Brain pericyte (primary cell): Measurements from ENCODE around the gene SMAD7.
A peak's percentile ranks its signal among the peaks of the same experiment; 100 is the strongest.

ENCODE experiments used
- DNase-seq: peaks from one replicate; pipeline ENCODE4 v3.0.0-alpha.2; 2012; ENCODE audit warnings: low read depth, low spot score

SMAD7 gene

GRCh38 chr18:48950536-48951447, at the start of gene SMAD7:
Gene SMAD7 (minus strand): TSS chr18:48950965. CDS start chr18:48950424, 541 bp downstream.
- no peak for DNase-seq

DNA sequence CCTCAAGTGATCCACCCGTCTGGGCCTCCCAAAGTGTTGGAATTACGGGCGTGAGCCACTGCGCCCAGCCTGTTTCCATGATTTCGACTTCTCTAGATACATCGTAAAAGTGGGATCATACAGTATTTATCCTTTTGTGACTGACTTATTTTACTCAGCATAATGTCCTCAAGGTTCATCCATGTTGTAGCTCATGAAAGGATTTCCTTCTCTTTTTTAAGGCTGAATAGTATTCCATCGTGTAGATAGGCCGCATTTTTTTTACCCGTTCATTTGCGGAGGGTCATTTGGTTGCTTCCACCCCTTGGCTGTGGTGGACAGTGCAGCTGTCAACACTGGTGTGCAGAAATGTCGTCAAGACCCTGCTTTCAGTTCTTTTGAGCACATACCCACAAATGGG, 48.8 kb upstream of the SMAD7 start:
- no peak for DNase-seq

- peak; percentile 78 for DNase-seq
These were observed 47.4 kb upstream of the SMAD7 start for GRCh38 chr18:48997985-48998831.

GRCh38 chr18:48997681-48997984, 46.9 kb upstream of the SMAD7 start:
- no peak for DNase-seq

- no peak for DNase-seq
These were observed 46.2 kb upstream of the SMAD7 start for GRCh38 chr18:48996901-48997463.

GRCh38 chr18:48996041-48996440, 45.3 kb upstream of the SMAD7 start:
- DNase-seq = no peak

DNA sequence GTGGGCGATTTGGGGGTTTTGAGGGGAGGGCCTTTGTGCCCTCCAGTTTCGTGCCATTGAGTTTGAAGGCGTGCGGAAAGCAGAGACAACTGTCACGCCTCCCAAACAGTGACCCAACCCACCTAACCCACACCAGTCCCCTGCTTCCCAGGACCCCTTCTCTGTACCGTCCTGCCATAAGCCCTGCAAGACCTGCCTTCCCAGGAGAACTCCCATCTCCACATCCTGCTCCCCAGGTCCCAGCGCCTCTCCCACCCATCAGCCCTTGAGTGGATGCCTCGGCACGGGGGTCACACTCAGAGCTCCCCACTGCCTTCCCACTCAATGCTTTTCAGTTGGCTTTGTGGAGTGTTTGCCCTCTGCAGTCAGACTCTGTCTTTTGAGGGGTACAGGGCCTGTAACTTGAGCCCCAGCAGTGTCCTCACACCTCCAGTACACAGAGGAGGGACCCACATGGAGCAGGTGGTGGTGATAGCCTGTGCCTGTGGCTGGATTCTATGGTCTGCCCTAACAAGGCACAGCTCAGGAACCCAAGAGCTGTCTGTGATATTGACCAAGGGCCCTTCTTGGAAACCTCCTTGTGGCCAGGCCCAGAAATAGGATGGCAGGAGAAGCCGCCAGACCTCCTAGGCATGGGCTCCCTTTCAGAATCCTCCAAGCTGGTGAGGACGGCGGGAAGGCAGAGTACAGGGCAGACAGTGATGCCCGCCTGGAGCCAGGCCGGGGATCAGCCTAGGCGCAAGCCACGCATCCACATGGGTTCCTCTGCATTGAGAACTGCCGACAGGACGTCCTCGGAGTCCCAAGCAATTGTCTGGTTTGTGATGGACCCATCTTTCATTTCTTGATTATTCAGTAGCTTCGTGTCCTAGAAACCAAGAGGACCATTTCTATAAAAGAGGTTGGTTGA, 44.4 kb upstream of the SMAD7 start:
- DNase-seq = no peak

DNA sequence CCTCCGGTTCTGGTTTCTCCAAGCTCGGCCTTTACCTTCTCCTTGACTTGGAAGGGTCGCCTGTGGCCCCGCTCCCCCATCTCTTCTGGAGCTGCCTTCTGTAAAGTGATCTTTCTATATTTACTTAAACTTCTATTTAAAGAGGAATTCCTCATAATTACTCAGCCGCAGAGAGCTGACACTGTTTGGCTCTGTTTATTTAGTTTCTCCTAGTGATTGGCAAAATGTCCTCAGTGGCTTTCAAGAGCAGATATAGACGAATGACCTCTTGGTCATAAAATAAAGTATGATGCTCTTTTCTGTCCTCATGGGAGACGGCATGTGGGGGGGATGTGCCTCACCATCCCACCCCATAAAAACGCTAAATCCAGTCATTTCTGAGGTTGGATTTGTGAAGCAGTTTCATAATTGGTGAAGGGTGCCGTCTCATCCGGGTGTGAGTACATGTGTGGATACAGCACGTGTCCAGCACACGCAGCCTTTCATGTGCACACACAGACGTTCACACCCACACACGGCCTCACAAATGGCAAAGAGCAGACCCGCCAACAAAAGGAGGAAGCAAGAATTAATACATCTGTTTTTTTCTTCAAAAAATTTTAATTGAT, 43.4 kb upstream of the SMAD7 start:
- no peak for DNase-seq

DNA sequence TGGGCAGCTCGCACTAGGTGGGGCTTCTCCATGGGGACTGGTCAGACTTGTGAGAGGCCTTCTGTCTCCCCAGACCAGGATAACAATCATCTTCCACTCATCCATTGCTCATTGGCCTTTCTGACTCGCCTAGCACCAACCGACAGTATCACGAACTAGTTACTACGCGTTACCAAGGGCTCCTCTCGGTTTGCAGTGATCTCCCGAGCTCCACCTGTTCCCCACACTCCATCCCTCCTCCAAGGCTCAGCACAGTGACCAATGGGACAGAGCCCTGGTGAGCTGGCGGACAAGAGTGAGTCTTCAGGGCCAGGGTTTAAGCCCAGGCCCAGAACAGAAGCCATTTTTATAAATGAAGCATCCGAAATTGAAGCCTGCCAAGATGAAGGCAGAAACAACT, 42.8 kb upstream of the SMAD7 start:
- no peak for DNase-seq

DNA sequence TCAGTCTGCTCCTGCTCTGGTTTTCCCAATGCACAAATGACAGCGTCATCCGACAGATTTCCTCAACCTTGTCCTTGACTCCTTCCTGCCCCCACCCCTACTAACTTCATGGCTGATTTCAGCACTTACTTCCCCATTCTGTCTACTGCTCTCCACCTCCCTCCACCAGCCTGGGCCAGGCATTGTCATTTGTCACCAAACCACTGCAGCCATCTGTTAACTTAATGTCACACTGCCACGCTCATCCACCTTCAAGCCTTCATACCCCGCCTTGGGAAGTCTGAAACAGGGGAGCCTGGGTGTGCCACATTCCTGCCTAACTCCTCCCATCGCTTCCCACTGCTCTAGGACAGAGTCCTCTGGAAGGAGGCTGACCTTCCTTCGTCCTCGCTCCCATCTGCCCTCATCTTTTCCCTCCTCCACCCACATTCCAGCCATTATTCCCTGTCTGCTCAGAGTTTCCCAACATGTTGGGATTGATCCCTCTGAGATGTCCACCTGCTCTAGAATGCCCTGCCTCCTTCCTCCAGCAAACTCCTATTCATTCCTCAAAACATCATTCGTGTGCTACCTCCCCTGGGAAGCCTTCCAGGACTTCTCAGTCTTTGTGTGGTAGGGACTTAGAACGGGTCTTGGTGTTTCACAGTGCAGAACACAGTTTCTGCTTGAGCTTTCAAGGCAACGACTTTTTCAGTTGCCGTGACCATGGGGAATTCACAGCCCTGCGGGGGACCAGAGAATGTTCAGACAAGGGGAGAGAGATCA, 42.2 kb upstream of the SMAD7 start:
- DNase-seq = no peak

GRCh38 chr18:48992133-48992532, 41.4 kb upstream of the SMAD7 start:
- DNase-seq = no peak

GRCh38 chr18:48991676-48992075, 40.9 kb upstream of the SMAD7 start:
- DNase-seq = no peak

DNA sequence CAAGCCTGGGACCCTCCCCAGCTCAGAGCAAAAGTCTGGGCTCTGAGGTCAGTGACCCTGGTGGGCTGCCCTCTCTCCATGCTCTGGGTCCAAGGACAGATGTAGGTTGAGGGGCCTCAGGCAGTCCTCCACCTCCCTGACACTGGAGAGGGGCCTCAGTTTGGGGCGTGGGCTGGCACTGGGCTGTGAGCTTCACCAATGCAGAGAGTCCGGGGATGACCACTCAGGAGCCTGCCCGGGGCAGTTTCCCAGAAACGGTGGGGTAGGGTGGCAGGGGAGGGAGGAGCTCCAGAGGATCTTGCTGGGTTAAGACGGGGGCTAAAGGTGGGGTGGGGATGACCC, 40.5 kb upstream of the SMAD7 start:
- no peak for DNase-seq

DNA sequence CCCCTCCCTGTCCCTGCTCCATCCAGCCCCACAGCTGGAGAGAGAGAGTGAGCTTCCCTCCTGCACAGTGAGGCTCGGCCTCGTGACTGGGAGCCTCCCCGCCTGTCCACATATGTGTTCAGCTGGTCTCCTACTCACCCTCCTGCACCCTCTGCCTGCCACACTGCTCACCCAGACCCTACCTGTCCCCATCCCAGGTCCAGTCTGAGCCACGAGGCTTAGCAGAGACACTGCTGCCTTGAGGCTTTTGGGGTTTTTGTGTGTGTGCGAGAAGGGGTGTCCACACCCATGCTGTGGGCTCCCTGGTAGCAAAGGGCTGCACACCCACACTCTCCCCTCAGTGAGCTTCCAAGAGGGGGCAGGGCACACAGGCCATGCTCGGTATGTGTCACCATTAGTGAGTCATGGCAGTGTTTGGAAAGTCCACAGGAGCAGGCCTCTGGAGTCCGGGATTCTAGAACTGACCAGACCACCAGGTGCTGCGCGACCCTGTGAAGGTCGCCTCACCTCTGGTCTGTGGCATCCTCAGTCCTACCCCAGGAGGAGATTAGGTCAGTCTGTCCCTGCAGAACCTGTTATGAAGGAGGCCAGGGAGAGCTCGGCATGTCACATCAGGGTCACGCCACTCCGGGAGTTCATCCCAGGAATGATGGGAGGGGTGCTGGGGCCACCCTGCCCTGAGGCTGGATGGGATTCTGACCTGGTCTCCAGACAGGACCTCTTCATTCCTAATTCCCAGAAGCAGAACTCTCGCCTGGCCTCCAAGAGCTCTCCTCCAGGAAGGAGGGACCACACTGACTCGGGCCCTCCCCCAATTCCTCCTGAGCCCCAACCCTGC, 39.9 kb upstream of the SMAD7 start:
- DNase-seq = no peak

- no peak for DNase-seq
These were observed 38.8 kb upstream of the SMAD7 start for GRCh38 chr18:48989304-48990303.

DNA sequence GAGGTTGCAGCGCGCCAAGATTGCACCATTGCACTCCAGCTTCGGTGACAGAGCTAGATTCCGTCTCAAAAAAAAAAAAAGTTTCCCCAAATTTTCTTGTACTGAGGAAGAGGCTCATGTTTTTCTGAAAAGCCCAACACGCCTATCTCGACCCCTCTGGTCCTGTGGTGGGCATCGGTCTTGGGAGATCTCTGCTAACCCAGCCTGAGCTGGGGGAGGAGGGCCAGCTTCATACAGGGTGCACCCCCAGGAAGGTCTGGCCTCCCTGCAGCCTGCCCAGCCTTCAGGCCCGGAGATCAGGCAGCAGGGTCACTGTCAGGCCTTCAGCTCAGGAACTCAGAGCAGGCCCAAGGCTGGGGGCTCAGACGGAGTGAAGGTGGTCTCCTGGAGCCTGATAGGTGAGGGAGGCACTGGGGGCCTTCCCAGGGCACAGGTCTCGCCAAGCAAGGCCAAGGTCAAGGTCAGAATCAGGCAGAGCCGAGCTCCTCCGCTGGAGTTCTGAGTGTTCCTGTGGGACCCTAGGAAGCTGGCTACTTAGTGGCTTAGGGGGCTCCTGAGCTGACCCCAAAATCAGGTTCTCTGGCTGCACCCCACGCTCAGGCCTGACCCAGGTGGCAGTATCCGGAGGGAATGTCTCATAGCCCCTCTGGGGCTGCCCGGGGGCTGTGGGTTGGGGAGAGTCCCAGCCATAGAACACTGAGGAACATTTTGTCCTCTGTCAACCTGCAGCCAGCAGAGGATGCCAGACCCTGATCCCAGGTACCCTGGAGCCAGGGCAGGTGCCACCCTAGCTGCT, 37.9 kb upstream of the SMAD7 start:
- DNase-seq = no peak

DNA sequence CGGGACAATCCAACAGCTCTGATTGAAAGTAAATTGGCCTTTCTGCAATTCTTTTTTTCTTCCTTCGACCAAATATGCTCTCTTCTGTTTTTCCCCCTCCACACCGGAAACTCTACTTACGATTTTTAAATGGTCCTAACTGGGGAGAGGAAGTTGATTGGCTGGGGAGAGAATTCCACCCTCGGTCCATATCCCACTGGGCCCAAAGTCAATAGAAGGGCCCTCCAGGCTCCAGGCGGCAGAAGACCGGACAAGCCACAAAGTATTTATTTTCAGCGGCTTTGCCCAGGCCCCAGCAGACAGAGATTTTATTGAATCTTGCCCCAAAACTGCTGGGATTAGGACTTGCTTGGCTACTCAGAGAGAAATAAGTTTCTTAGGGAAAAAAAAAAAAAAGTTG, 37.1 kb upstream of the SMAD7 start:
- DNase-seq = no peak
